HEK293T (cell line): ENCODE data around the gene SERTAD1.

Experiments
- BHLHE40 ChIP-seq: fragments of 450-650 bp; IDR thresholded peaks from 2 replicates; pipeline ENCODE4 v1.6.1; 2016; ENCODE audit warnings: mild to moderate bottlenecking, moderate library complexity, borderline replicate concordance
- SP1 ChIP-seq: fragments of 450-650 bp; IDR thresholded peaks from 2 replicates; pipeline ENCODE4 v1.6.1; 2017

DNA sequence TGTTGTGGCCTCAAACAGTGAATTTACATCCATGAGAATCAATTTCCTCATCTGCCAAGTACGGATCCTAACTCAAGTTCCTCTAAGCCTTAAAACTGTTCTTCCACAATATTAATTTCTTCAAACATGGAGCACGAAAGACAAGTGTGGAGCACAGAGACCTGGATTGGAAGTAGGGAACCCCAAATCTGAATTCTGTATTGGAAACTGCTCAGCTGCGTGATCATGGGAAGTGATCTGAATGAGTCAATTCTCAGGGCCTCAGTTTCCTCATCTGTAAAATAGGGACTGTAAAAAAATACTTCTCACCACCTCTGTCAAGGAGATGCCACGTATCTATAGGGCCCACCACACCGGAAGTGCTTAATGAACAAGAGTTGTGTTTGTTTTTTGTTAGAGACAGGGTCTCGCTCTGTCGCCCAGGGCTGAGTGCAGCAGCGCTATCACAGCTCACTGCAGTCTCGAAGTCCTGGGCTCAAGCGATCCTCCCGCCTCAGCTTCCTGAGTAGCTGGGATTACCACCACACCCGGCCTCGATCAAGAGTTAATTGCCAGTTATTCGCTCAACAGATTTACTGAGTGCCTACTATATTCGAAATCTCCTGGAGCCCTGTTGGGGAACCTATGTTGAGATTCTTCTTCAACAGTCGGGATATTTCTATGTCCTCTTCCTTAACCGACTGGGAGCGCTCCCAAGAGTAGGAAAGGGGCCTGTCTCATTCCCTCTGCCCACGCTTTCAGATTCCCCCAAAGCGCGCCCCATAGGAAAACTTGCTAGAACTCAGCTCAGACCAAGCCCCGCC, 16.7 kb upstream of the SERTAD1 start:
- TF ChIP-seq BHLHE40 (no peak), SP1 (no peak)
